Femur (tissue), 1 donor: ENCODE data around the gene CYTH3.

Experiments
- DNase-seq: peaks from one replicate; pipeline ENCODE4 v3.0.0-alpha.2; 2017

Gene CYTH3

GRCh38 chr7:6142871-6143380 lies 129.5 kb downstream of the CYTH3 start:
- no peak for DNase-seq

- DNase-seq, result no peak
Measured at GRCh38 chr7:6139189-6139996, 133.0 kb downstream of the CYTH3 start.

- no peak for DNase-seq
Measured at GRCh38 chr7:6136475-6136874, 135.9 kb downstream of the CYTH3 start.

GRCh38 chr7:6133249-6133648 lies 139.2 kb downstream of the CYTH3 start:
- DNase-seq, result no peak

GRCh38 chr7:6130007-6130587 lies 142.3 kb downstream of the CYTH3 start:
- DNase-seq, result no peak

GRCh38 chr7:6128205-6128604 lies 144.2 kb downstream of the CYTH3 start:
- no peak for DNase-seq

- no peak for DNase-seq
Measured at GRCh38 chr7:6127110-6127490, 145.3 kb downstream of the CYTH3 start.

- no peak for DNase-seq
Measured at GRCh38 chr7:6123843-6124242, 148.6 kb downstream of the CYTH3 start.

GRCh38 chr7:6121141-6121540 lies 151.3 kb downstream of the CYTH3 start:
- DNase-seq, result no peak

- no peak for DNase-seq
Measured at GRCh38 chr7:6117533-6117932, 154.9 kb downstream of the CYTH3 start.

GRCh38 chr7:6116211-6116610 lies 156.2 kb downstream of the CYTH3 start:
- no peak for DNase-seq
